HG02870 (cell line): ENCODE measurements around the gene POGK.

Source experiments
- ATAC-seq: cut with Tn5 transposase; IDR thresholded peaks from one replicate; pipeline ENCODE4 v1.9.1; 2021; ENCODE audit warnings: mild to moderate bottlenecking, moderate library complexity; ENCODE audit not compliant: unreplicated experiment

The POGK gene

GRCh38 chr1:166900987-166901386, 61.7 kb downstream of the POGK start:
- no peak for ATAC-seq

- no peak for ATAC-seq
Measured at GRCh38 chr1:166902279-166902678, 63.0 kb downstream of the POGK start.

- peak; percentile 44 for ATAC-seq
Measured at GRCh38 chr1:166903232-166903631, 64.0 kb downstream of the POGK start.

- no peak for ATAC-seq
Measured at GRCh38 chr1:166905136-166905535, 65.9 kb downstream of the POGK start.

GRCh38 chr1:166905900-166906299, 66.6 kb downstream of the POGK start:
- no peak for ATAC-seq
